ENCODE data around the gene TFAP2D.

The TFAP2D gene

DNA sequence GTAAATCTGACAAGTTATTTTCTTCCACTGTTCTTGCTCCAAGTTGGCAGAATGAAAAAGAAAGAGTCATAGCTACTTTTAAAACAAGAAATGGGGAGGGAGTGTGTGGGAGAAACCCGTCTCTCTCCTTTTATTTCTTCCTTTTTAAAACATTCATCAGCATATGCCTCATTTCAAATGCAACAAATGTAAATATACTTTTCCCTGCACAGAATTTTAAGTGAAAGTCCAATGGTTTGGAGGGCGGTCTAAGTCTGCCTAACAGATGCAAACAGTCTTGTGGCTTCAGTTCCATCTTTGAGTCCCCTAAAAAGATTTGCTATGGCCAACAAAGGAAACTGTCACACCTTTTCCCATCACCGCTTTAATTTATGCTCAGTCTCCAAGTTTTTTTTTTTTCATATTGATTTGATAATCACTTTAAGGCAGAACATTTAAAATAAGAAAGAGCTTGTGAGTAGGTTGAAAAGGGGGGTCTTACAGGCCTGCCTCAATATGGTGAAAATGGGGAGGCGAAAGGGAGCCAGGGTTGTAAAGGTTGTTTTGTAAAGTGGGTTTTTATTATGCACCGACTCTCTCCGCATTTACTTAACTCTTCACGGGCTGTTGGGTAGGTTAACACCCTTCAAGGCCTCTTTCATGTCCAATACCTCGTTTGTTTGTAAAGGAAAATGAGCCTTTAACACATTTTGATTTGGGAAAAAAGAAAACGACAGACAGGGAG, 4.6 kb downstream of the TFAP2D start:
- DNase-seq, result no peak
- intact Hi-C loops (cut with DNase I), result no loop called here

DNA sequence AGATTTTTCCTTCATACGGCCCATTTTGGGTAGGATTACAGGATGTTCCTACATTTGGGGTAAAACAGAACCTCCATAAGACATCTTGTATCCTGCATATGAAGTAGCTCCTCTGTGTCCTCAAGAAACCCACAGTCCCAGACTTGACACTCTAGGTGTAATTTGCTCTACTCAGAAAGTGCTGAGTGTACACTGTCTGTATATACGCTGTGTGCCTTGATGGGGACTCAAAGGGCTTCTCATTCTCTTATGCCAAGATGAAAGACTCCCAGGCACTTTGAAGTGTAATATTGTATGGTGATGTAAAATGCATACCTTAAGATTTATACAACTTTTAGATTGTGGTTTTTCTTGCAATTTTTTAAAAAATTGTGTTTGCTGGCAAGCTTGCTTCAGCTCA, 5.2 kb downstream of the TFAP2D start:
- DNase-seq, result no peak
- intact Hi-C loops (cut with DNase I), result no loop called here

DNA sequence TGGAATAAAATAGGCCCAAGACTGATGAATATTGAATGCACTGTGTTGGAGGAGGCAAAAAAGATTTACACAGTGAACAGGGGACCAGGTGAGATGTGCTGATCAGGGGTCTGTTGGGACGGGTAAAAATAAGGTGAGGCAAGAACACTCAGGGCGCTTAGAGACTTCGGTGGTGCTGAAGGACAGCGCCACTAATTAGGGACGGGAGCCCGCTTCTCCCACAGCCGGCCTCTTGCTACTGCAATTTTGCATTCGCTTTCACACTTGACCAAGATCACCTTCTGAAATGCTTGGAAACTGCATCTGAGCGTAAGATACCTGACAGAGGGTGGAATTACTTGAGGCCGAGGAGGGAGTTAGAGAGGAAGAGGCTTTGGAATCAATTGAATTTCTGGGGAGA, 7.3 kb downstream of the TFAP2D start:
- intact Hi-C loops (cut with DNase I), result no loop called here
- peak in 1 of 10 donors; percentile 41 for DNase-seq

DNA sequence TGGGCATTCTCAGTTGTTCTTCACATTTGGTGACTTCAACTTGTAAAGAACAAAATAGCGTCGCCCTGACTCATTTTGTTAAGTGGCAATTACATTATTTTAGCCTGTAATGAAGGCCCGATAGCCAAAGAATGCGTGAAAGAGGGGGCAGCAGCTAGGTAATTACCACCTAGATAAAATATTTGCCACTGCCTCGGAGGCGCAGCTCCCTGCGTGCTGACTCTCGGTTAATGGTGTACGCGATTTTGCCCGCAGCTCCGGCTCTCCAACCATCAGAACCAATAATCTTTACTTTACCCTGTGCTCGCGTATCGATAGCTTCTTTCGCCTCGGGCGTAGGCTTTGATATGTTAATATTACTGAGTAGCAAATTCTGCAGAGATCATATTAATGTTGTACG, 8.7 kb downstream of the TFAP2D start:
- intact Hi-C loops (cut with DNase I), result no loop called here
- no peak for DNase-seq

DNA sequence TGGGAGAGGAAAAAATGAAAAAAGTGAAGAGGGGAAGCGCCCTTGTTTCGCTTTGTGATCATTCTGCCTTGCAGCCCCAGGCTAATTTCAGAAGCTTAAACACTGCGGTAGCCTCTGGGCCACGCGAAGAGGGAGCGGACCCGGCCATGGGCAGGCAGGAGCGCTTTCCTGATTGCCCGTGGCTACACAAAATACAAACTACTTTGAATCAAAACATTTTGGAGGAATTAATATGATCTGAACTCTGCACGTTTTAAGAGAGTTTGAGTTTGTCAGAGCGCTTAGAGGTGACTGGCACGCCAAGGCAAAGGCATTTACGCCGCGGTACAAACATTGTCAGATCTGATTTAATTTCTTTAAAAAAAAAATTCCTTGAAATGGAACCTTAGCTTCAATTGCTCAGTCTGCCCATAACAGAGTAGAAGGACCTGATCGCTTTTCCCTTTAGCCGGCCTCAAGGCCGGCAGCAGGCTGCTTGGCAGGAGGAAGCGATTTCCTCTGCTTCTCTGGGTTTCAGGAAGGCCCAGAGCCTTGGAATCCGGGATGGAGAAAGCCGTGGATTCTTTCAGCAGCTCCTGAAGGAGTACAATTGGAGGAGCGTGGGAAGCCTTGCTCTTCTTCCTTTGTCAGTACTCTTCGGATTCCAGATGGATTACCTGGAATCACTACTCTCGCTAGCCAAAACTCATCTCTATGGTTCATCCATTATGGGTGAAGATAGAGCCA, 9.7 kb downstream of the TFAP2D start:
- no peak for DNase-seq
- intact Hi-C loops (cut with DNase I), result no loop called here

DNA sequence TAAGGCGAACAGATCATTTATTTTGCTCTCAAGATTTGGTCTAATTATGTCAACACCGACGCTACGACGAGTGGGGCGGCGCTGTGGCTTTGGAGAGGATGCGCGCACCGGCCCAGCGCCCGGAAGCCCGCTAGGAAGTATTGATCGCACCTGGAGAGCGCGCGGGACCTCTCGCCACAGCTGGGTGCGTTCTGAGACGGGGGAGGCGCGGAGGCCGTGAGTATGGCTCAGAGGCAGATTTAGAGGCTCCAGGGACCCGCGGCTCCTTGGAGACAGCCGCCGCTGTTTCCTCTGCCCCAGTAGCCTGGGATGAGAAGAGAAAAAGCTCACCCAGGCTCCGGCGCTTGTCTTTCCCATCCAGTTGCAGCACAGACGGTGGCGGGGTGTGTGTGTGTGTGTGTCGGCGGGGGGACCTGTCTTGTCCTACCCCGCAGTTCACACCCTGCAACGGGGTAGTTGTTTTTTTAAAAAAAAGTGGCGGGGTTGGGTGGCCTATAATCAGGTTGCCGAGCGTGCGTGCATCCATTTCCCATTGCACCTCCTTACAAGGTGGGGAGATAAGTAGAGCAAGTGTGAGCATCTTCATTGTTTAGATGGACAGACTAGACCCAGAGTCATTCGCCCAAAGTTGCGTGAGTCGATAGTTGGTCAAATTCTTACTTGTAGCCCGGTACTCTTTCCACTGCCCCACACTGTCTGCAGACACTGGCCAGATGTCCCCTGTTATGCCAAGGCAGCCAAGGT, 11.2 kb downstream of the TFAP2D start:
- intact Hi-C loops (cut with DNase I), result no loop called here
- DNase-seq, result no peak

DNA sequence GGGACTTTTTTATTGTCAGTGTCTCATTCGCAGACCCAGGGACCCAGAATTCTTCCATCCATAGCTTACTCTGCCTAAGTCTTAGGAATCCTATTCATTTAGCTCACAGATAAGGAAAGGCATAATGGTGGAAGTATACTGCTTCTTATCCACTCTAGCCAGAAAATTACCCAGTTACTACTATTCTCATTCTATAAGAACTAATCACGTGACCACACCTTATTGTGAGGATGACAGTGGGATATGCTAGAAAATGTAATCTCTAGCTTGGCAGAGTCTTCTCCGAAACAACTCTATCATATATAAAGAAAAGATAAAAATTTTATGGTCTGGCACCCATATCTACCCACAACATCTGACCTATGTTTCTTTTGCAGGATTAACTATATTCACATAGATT, 21.2 kb downstream of the TFAP2D start:
- intact Hi-C loops (cut with DNase I), result no loop called here
- DNase-seq, result no peak

DNA sequence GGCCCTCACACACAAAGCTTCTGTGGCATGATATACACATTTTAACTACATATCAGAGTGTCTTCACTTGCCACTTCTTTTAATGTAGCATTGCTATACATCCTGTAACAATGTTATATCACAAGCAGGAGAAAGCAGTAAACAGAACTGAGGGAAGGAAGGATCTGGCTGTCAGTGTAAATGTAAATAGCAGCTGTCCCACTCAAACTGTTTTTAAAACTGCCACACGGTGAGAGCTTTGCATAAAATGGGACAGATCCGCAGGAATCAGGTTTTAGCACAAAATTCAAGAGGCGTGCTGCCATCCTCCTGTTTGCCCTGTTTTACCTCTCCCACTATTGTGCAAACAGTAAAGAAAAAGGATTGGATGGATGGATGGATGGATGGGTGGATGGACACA, 28.8 kb downstream of the TFAP2D start:
- intact Hi-C loops (cut with DNase I), result no loop called here
- DNase-seq, result no peak

DNA sequence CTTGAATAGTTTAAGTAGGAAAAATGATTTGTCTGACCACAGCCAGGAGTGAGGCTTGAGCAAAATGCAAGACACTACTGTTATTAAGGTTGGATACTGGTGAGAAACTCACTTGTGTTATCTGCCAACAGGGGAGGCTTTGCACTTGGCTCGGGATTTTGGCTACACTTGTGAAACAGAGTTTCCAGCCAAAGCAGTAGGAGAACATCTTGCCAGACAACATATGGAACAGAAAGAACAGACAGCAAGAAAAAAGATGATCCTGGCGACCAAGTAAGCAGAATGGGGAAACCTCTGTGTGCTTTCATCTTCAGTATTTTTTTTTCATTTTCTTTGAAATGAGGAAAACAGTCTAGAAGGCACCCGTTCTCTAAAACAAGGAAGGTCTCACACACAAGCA, 31.6 kb downstream of the TFAP2D start:
- DNase-seq, result peak in 1 of 10 donors; percentile 31
- intact Hi-C loops (cut with DNase I), result no loop called here

DNA sequence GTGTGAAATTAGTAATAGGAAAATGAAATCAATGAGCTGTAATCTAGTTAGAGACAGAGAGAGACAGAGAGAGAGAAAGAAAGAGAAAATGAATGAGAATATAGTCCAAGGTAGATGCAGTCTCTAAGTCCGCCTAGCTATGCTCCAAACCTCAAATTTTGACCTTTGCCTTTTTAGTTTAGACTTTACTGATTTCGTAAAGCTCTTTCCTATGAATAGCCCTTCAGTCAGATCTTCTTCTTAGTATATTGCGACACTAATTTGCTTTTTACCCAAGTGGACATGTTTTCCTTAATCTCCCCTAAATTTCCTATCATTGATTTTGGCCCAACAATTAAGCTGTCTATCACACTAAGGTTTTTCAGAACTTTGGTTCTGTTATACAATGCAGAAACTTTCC, 49.5 kb downstream of the TFAP2D start:
- DNase-seq, result no peak
- intact Hi-C loops (cut with DNase I), result no loop called here

DNA sequence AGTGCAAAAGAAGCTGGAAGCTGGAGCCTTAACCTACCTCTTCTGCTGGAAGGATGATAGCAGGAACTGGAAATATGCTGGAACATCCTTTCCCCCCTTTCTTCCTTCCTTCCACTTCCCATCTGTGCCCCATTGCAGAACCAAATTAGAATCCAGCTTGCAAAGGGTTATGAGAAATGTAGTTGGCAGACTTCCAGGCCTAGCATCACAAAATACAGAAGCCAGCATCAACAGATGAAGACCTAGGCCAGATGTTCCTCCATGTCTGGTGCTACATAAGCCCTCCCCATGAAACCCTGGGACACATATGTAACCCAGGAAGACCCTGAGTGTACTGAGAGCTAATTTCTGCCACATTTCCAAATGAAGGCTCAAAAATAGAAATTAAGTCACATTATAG, 65.4 kb downstream of the TFAP2D start:
- DNase-seq, result no peak
- intact Hi-C loops (cut with DNase I), result no loop called here

DNA sequence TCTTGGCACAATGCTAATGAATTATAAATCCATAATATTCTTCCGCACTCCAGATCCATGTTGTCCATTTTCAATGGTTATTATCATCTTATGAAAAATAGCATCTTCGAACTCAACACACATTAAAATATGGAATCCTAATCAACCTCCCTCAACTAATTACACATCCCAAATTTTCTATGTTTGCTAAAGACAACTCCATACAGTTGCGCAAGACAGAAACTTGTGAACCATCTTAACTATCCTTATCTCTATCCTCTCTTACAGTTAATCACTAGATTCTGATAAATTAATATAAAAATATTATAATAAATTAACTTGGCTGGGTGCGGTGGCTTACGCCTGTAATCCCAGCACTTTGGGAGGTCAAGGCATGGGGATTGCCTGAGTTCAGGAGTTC, 67.1 kb downstream of the TFAP2D start:
- DNase-seq, result no peak
- intact Hi-C loops (cut with DNase I), result no loop called here

DNA sequence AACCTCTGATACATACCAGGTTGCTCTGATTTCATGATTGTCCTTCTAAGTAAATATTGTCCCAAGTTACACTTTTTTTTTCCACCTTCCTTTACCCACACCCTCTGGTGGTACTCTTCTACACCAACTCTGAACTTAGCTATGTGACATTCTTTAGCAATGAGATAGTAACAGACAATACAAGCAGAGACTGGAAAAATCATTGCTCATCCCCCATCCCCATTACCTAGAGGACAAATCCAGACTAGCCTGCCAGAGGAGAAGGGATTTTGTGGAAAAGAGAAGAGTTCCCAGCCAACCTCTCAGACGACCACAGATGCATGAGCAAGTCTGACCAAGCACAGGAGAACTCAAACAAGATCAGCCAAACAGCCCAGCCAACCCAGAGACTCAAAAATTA, 72.6 kb downstream of the TFAP2D start:
- intact Hi-C loops (cut with DNase I), result no loop called here
- no peak for DNase-seq

DNA sequence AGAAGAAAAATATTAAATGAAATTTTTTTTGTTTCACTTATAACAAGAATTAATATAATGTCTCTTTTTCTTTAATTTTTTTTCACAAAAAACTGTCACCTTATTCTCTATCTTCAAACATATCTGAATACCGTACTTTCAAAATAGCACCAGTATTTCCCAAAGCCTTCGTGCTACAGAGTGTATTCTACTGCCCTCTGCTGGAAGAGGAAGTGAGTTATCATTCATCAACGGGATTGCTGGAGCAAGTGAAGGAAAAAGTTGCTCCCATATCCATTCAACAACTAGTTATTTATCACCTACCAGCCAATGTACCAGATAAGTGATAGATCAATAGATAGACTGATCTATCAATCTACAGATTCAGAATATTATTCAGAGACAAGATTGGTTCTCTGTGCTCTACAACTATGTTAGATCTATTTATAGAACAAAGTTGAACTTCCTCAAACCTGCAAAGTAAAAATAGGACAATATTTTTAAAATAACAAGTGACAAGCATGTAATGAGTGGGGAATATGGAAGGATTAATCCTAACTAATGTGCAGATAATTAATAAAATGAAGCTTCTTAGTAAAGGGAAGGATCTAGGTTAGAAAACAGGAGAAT, 78.7 kb downstream of the TFAP2D start:
- no peak for DNase-seq
- intact Hi-C loops (cut with DNase I), result loop anchor here (5.0 kb wide), 1 partner anchor 665 kb away; no protein-coding TSS in a partner anchor

DNA sequence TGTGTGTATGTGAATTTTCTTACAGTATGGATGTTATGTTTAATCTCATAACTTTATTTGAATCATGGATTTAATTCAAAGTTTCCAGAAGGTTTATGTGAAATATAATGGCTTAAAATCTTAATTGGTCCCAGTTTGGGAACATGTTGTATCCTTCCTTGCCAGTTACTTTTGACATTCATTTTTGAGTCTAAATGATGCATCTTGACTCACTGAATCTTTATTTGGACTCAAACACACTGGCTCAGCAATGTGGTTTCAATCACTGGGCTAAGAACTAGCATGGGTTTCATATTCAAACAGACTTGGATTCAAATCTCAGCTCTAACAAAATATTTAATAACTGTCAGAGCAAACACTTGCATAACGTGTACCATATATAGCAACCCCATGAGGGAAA, 79.4 kb downstream of the TFAP2D start:
- intact Hi-C loops (cut with DNase I), result loop anchor here (5.0 kb wide), 1 partner anchor 665 kb away; no protein-coding TSS in a partner anchor
- DNase-seq, result no peak

DNA sequence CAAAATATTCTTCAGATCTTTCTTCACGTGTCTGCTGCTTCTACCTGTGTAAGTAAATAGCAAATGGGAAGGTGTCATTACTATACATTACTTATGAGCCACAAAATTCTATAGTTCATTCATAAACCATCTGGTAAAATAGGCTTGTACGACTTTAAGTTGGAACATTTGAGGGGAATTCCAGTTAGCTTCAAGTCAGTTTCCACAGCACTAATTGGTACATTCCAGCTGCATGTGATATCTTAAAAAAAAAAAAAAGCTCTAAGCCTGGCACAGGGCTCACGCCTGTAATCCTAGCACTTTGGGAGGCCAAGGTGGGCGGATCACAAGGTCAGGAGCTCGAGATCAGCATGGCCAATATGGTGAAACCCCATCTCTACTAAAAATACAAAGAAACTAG, 82.2 kb downstream of the TFAP2D start:
- DNase-seq, result no peak
- intact Hi-C loops (cut with DNase I), result no loop called here

DNA sequence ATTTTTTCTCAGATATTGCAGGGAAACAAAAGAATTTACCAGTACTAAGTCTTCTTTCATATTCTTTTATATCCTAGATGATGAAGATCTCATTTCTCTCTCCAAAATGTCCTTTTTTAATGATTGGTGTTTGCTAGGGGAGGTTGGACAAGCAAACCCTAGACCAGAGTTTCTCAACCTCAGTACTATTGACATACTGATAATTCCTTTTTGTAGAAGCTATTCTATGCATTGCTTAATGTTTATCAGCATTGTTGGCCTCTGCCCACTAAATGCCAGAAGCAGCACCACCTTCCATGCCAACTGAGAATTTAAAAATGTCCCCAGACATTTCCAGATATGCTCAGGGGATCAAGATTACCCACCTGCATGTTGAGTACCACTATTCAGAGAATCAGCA, 91.0 kb downstream of the TFAP2D start:
- DNase-seq, result no peak
- intact Hi-C loops (cut with DNase I), result no loop called here

DNA sequence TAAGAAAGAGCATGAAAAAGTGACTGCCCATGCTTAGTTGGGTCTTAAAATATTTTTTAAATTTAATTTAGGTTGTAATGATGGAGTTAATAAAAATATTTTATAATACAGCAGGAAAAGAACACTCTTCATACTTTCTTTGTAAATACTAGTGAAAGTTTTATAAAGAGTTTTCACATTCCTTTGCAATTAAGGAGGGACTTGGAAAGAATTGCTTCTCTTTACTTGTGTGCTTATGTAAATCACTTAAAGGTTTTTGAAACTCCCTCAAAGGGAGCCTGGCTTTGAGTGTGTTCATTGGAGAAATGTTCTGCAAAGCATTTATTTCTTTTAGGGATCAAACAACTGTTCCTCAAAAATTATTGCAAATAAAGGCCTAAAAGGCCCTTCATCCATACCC, 93.7 kb downstream of the TFAP2D start:
- intact Hi-C loops (cut with DNase I), result no loop called here
- DNase-seq, result no peak

DNA sequence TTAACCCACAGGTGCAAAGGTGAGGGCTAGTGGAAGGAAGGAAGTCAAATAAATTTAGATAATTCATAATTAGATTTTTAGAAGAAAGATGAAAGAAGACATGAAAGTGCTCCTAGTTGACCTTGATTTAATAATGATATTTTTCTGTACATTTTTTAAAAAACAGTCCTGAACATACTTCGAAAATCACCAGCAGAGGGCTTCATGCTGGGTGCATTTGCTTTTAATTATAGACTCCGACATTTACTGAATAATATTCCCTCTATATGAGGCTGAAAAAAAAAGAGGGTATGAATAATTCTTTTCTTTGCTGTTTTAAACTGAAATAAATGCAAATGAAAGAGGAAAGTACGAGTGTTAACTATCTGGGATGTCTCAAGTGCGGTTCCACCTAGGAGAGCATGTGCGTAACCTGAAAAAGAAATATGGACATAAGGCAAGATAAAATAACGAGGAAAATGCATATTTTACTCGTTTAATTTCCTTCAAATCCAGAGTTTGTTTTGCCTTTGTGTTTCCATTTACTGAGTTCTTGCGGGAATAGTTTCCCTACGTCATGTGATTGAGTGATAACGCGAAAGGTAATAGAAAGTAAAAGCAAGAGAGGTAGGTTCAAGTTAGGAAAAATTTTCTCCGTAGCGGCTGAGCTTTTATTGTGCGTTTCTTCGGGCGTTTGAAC, 102.2 kb downstream of the TFAP2D start:
- no peak for DNase-seq
- intact Hi-C loops (cut with DNase I), result loop anchor here (1.0 to 5.0 kb wide), 3 partner anchors 537 to 1205 kb away; no protein-coding TSS in a partner anchor

DNA sequence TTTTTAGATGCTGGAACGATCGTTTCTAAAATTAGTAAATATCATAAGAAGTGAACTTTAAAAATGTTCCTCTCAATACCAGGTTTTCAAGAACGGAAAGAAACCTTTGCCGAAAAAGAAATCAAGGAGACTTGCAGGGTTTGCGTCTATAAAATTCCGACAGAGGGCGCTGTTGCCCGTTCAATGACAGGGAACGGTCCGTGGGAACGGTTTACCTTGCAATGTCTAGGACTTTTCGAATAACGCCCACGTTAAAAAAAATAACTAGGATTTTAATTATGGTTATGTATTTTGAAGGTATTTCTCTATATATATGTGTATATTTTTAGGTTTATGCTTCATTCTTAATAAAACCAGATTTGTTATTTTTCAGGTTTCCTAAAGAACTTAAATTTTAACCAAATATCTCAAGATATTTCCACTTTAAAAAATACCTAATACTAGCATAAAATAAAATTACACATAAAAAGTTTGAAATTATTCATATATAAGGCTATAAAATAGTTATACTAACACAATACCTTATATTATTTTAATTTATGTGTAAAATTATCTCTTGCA, 102.9 kb downstream of the TFAP2D start:
- DNase-seq, result peak in 9 of 10 donors; percentile 47 to 95 (median 80)
- intact Hi-C loops (cut with DNase I), result loop anchor here (1.0 to 5.0 kb wide), 3 partner anchors 536 to 1205 kb away; no protein-coding TSS in a partner anchor
